ENCODE measurements around the gene HYAL2. TPM values are rescaled to one million over a fixed set of nuclear protein-coding genes. Genes with fewer than 3 reads are reported as not detected.

Gene HYAL2
- total and polyA plus RNA-seq, 10 of the 15 experiments (the other 5 are each of a cell fraction or from before 2014, with no cell fraction given) = 0.06 to 21.8 (median 12.7) TPM

DNA sequence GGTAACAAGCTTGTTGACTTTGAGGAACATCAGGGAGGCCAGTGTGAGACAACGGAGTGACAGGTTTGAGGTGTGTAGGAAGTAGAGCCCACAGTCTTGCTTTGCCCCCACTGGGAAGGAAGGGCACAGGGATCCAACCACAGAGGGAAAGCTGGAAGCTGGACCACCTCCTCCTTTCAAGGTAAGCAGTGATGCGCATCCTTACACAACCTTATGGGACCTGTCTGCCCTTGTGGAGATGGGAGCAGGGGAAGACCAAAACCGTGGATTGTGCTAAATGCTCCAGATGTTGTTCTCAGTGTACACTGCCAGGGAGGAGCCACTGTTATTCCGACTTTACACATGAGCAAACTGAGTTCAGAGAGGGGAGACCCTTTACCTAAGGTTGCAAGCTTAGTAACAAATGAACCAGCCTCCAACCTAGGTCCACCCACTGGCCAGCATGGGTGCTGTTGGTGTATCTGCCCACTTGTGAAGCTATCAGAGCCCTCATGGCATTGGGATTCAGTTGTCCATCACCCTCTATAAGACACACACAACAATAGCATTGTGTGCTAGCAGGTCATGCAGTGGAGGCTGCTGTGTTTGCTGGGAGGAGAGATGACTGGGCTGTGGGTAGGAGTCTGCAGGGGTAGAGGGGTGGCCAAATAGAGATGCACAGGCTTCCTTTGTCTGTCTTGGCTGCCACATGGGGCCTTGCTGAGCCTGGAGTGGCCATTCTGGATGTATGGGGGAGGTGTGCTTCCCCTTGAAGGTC is 44.2 kb downstream of the HYAL2 start:
- ATAC-seq = no peak; the same call in 2 of the 3 replicates
- Histone ChIP-seq H4K20me1 (ENCODE audit: control insufficient read depth, insufficient read depth) (no peaks in the 10 kb centered on the region), H3K36me3 (ENCODE audit: control insufficient read depth in 2 of 2, insufficient read depth in 2 of 2, low read length in 1 of 2) (no peaks in the 10 kb centered on the region), H3K27me3 (replicated peaks in 1 of 2; ENCODE audit: control insufficient read depth in 2 of 2, insufficient read depth in 2 of 2, low read length in 1 of 2) (peaks cover 7 to 8% of the 10 kb centered on the region in 2 experiments; a peak in 3 of 4 replicates), H3K4me2 (ENCODE audit: control insufficient read depth, insufficient read depth) (no peak overlapping the region), H3K79me2 (ENCODE audit: control insufficient read depth, insufficient read depth, low read length) (no peaks in the 10 kb centered on the region), H3K4me3 (no peak overlapping the region), H3K9ac (ENCODE audit: control insufficient read depth, insufficient read depth, low read length) (no peak overlapping the region), H3K27ac (ENCODE audit: control insufficient read depth, insufficient read depth) (no peak overlapping the region), H3K4me1 (ENCODE audit: control insufficient read depth, insufficient read depth, low read length) (peaks cover under 1% of the 10 kb centered on the region; the same call in 1 of the 2 replicates), H3K9me3 (replicated peaks; ENCODE audit: control insufficient read depth, insufficient read depth, low read length) (no peaks in the 10 kb centered on the region), H2AFZ (ENCODE audit: control insufficient read depth, low read depth, low read length) (no peak overlapping the region)
- SMC1A ChIA-PET (ENCODE audit: uncharacterized antibody, unreplicated experiment) = interaction anchor here (1.1 kb wide), 1 partner anchor 31 kb away, joined by 3 read pairs; no protein-coding TSS in a partner anchor
- RAD21 ChIA-PET (ENCODE audit: unreplicated experiment) = interaction anchor here (0.5 to 0.7 kb wide), 2 partner anchors 46 to 463 kb away, joined by 3 read pairs; no protein-coding TSS in a partner anchor
- FAIRE-seq = no peak
- intact Hi-C loops (cut with micrococcal nuclease; ENCODE audit: unreplicated experiment) (no loop called here), in situ Hi-C loops (cut with MboI) (no loop called here)
- no peak for DNase-seq (ENCODE audit: low read depth, low spot score)
- CTCF ChIA-PET = interaction anchor here (1.8 to 2.4 kb wide), 2 partner anchors 46 to 87 kb away, joined by 6 to 7 read pairs; partner anchors contain the start of gene GNAT1
- BruUV-seq (replicated peaks) = no TSS peak
- POLR2A ChIA-PET = interaction anchor here (1.1 kb wide), 1 partner anchor 18 kb away, joined by 4 read pairs; no protein-coding TSS in a partner anchor
- 26% methylated on average over 4 of the region's 4 CpGs for WGBS (ENCODE audit: insufficient coverage, insufficient replicate concordance, low lambda C conversion rate, missing lambda C conversion rate)
- no peak for TF ChIP-seq MEF2A (IDR thresholded peaks at IDR 0.05; ENCODE audit: insufficient read depth, low read depth, low read length)
- TF ChIP-seq JUNB (IDR thresholded peaks at IDR 0.05) = no peak
- TF ChIP-seq, protein P1, sequence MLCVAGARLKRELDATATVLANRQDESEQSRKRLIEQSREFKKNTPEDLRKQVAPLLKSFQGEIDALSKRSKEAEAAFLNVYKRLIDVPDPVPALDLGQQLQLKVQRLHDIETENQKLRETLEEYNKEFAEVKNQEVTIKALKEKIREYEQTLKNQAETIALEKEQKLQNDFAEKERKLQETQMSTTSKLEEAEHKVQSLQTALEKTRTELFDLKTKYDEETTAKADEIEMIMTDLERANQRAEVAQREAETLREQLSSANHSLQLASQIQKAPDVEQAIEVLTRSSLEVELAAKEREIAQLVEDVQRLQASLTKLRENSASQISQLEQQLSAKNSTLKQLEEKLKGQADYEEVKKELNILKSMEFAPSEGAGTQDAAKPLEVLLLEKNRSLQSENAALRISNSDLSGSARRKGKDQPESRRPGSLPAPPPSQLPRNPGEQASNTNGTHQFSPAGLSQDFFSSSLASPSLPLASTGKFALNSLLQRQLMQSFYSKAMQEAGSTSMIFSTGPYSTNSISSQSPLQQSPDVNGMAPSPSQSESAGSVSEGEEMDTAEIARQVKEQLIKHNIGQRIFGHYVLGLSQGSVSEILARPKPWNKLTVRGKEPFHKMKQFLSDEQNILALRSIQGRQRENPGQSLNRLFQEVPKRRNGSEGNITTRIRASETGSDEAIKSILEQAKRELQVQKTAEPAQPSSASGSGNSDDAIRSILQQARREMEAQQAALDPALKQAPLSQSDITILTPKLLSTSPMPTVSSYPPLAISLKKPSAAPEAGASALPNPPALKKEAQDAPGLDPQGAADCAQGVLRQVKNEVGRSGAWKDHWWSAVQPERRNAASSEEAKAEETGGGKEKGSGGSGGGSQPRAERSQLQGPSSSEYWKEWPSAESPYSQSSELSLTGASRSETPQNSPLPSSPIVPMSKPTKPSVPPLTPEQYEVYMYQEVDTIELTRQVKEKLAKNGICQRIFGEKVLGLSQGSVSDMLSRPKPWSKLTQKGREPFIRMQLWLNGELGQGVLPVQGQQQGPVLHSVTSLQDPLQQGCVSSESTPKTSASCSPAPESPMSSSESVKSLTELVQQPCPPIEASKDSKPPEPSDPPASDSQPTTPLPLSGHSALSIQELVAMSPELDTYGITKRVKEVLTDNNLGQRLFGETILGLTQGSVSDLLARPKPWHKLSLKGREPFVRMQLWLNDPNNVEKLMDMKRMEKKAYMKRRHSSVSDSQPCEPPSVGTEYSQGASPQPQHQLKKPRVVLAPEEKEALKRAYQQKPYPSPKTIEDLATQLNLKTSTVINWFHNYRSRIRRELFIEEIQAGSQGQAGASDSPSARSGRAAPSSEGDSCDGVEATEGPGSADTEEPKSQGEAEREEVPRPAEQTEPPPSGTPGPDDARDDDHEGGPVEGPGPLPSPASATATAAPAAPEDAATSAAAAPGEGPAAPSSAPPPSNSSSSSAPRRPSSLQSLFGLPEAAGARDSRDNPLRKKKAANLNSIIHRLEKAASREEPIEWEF (IDR thresholded peaks at IDR 0.05; ENCODE audit: insufficient replicate concordance, low read depth, low read length) = no peak
- TF ChIP-seq RAD51 (IDR thresholded peaks at IDR 0.05) = no peak
- TF ChIP-seq, protein P2, sequence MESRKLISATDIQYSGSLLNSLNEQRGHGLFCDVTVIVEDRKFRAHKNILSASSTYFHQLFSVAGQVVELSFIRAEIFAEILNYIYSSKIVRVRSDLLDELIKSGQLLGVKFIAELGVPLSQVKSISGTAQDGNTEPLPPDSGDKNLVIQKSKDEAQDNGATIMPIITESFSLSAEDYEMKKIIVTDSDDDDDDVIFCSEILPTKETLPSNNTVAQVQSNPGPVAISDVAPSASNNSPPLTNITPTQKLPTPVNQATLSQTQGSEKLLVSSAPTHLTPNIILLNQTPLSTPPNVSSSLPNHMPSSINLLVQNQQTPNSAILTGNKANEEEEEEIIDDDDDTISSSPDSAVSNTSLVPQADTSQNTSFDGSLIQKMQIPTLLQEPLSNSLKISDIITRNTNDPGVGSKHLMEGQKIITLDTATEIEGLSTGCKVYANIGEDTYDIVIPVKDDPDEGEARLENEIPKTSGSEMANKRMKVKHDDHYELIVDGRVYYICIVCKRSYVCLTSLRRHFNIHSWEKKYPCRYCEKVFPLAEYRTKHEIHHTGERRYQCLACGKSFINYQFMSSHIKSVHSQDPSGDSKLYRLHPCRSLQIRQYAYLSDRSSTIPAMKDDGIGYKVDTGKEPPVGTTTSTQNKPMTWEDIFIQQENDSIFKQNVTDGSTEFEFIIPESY (IDR thresholded peaks at IDR 0.05) = no peak
- TF ChIP-seq SMAD1 (IDR thresholded peaks at IDR 0.05; ENCODE audit: low read depth, partially characterized antibody) = no peak
- TF ChIP-seq NBN (IDR thresholded peaks at IDR 0.05) = no peak
- TF ChIP-seq, protein P3, sequence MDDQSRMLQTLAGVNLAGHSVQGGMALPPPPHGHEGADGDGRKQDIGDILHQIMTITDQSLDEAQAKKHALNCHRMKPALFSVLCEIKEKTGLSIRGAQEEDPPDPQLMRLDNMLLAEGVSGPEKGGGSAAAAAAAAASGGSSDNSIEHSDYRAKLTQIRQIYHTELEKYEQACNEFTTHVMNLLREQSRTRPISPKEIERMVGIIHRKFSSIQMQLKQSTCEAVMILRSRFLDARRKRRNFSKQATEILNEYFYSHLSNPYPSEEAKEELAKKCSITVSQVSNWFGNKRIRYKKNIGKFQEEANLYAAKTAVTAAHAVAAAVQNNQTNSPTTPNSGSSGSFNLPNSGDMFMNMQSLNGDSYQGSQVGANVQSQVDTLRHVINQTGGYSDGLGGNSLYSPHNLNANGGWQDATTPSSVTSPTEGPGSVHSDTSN (IDR thresholded peaks at IDR 0.05; ENCODE audit: insufficient replicate concordance, low read depth, low read length) = no peak
- TF ChIP-seq NR2C1 (IDR thresholded peaks at IDR 0.05) = no peak
- no peak for TF ChIP-seq CBX3 (IDR thresholded peaks at IDR 0.05; ENCODE audit: borderline replicate concordance, low read depth)
- no peak for TF ChIP-seq SIX5 (IDR thresholded peaks at IDR 0.05; ENCODE audit: low read depth, low read length, severe bottlenecking)
- TF ChIP-seq WRNIP1 (IDR thresholded peaks at IDR 0.05; ENCODE audit: borderline replicate concordance, low read depth, low read length) = no peak
- TF ChIP-seq RELA (IDR thresholded peaks at IDR 0.05; ENCODE audit: borderline replicate concordance, partially characterized antibody) = no peak
